ENCODE measurements around the gene ANO4.
A peak's percentile ranks its signal among the peaks of the same experiment; 100 is the strongest.

ANO4 gene

DNA sequence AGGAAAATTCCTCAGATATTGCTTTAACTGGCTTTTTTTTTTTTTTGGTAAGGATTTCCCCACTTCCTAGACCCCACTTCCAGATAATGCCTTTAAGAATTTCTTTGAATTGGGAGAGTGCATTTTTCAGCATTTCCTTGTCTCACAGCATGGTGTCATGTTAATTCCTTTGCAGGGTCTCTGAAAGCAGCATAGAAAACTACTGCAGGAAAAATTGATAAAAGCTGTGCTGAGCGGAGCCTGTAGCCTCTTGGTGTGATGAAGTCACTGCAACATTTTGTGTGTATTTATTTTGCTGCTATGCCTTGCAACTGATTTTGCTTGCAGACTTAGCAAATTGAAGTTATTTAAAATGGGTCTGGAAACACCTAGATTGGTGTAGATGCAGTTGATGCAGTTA is 2.7 kb downstream of the ANO4 start:
- Histone ChIP-seq H3K27ac (replicated peaks; ENCODE audit: low read length) (no peak overlapping the region), H3K4ac (ENCODE audit: low read length) (no peak overlapping the region), H3K18ac (ENCODE audit: low read length) (no peak overlapping the region), H4K8ac (ENCODE audit: low read depth, low read length) (no peak overlapping the region), H3K36me3 (replicated peaks in 1 of 2; ENCODE audit: control insufficient read depth in 2 of 2, insufficient read depth in 2 of 2, low read length in 2 of 2) (no peaks in the 10 kb centered on the region), H3K14ac (ENCODE audit: low read length) (no peak overlapping the region), H3K4me2 (ENCODE audit: insufficient read depth, low read length, poor library complexity, severe bottlenecking) (no peak overlapping the region), H2AK5ac (ENCODE audit: low read depth, low read length) (no peak overlapping the region), H3K4me1 (ENCODE audit: control insufficient read depth in 2 of 2, insufficient read depth in 1 of 2, low read depth in 1 of 2, low read length in 2 of 2) (peaks cover 11 to 12% of the 10 kb centered on the region in 2 donors), H3K27me3 (ENCODE audit: control insufficient read depth in 3 of 3, insufficient read depth in 3 of 3, low read depth in 1 of 3, low read length in 3 of 3) (peaks cover 0 to 7% (median 0%) of the 10 kb centered on the region in 3 experiments), H3K4me3 (ENCODE audit: low read length in 2 of 2) (no peak overlapping the region), H2BK120ac (ENCODE audit: low read depth, low read length) (no peak overlapping the region), H3K23ac (ENCODE audit: low read depth, low read length, poor library complexity) (no peak overlapping the region), H3K9me3 (replicated peaks in 1 of 2; ENCODE audit: control insufficient read depth in 2 of 2, insufficient read depth in 1 of 2, low read depth in 1 of 2, low read length in 2 of 2) (no peaks in the 10 kb centered on the region), H3K79me1 (ENCODE audit: low read depth, low read length) (no peaks in the 10 kb centered on the region), H2BK5ac (ENCODE audit: low read length) (no peak overlapping the region), H2BK15ac (ENCODE audit: low read length) (no peak overlapping the region), H3K9ac (ENCODE audit: low read depth, low read length, poor library complexity) (no peak overlapping the region), H2BK12ac (ENCODE audit: low read length) (no peak overlapping the region), H2AFZ (ENCODE audit: low read length) (no peak overlapping the region), H4K91ac (ENCODE audit: low read depth, low read length, poor library complexity) (no peak overlapping the region)
- DNase-seq (ENCODE audit: low spot score): peak; percentile 21
- no CpG with 5 or more reads among the region's 1 CpG for WGBS, 2 donors (ENCODE audit: extremely low coverage in 2 of 2, insufficient read length in 2 of 2, insufficient replicate concordance in 1 of 2)

GRCh38 chr12:100797786-100798185 is 3.2 kb downstream of the ANO4 start:
- Histone ChIP-seq H2BK15ac (ENCODE audit: low read length) (no peak overlapping the region), H3K27me3 (ENCODE audit: control insufficient read depth in 3 of 3, insufficient read depth in 3 of 3, low read depth in 1 of 3, low read length in 3 of 3) (peaks cover 0 to 7% (median 0%) of the 10 kb centered on the region in 3 experiments), H3K18ac (ENCODE audit: low read length) (no peak overlapping the region), H4K8ac (ENCODE audit: low read depth, low read length) (no peak overlapping the region), H3K4me1 (ENCODE audit: control insufficient read depth in 2 of 2, insufficient read depth in 1 of 2, low read depth in 1 of 2, low read length in 2 of 2) (peaks cover 11 to 12% of the 10 kb centered on the region in 2 donors), H2AK5ac (ENCODE audit: low read depth, low read length) (no peak overlapping the region), H3K36me3 (replicated peaks in 1 of 2; ENCODE audit: control insufficient read depth in 2 of 2, insufficient read depth in 2 of 2, low read length in 2 of 2) (no peaks in the 10 kb centered on the region), H2BK120ac (ENCODE audit: low read depth, low read length) (no peak overlapping the region), H2AFZ (ENCODE audit: low read length) (no peak overlapping the region), H3K4me3 (ENCODE audit: low read length in 2 of 2) (no peak overlapping the region), H3K4me2 (ENCODE audit: insufficient read depth, low read length, poor library complexity, severe bottlenecking) (no peak overlapping the region), H3K14ac (ENCODE audit: low read length) (no peak overlapping the region), H2BK5ac (ENCODE audit: low read length) (no peak overlapping the region), H3K4ac (ENCODE audit: low read length) (no peak overlapping the region), H3K9me3 (replicated peaks in 1 of 2; ENCODE audit: control insufficient read depth in 2 of 2, insufficient read depth in 1 of 2, low read depth in 1 of 2, low read length in 2 of 2) (no peaks in the 10 kb centered on the region), H4K91ac (ENCODE audit: low read depth, low read length, poor library complexity) (no peak overlapping the region), H2BK12ac (ENCODE audit: low read length) (no peak overlapping the region), H3K79me1 (ENCODE audit: low read depth, low read length) (no peaks in the 10 kb centered on the region), H3K23ac (ENCODE audit: low read depth, low read length, poor library complexity) (no peak overlapping the region), H3K27ac (replicated peaks; ENCODE audit: low read length) (no peak overlapping the region), H3K9ac (ENCODE audit: low read depth, low read length, poor library complexity) (no peak overlapping the region)
- no peak for DNase-seq (ENCODE audit: low spot score)

DNA sequence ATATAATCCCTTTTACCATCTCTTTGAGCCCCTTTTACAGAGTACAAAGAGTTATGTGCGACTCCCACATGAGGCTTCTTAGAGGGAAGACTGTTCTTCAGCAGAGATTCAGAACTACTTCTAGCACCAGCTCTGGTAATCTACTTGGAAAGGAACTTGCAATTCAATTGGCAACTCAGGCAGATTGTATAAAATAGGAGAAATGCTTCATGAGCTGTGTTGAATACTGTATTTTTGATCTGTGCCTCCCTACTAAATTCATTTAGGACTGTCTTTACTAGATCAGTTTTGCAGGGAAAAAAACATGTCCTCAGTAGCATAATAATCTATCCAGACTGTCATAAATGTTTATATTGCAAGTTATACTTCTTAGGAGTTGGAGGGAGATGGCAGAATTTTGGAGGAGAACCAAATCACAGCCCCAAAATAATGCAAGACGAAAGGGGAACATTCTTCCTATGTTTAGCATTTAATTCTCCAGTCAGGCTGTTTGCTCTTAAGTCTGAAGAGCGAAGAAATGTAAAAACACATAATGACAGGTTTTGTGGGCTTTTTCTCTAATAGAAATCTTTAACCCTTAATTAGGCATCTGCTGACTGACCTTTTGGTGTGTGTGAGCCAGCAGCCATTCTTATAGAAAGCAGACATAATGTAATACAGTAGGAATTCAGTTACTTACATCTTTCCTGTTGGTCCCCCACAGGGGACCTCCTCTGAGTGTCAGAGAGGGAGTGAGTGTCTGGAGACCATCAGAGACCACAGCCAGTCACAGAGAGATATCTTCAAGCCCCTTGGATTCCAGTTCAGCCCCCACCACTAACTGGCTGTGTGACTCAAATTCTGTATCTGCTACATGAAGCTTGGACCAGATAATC is 3.9 kb downstream of the ANO4 start:
- WGBS, 2 donors (ENCODE audit: extremely low coverage in 2 of 2, insufficient read length in 2 of 2, insufficient replicate concordance in 1 of 2): no CpG with 5 or more reads among the region's 3 CpGs
- H2AK5ac ChIP-seq (ENCODE audit: low read depth, low read length): no peak overlapping the region

GRCh38 chr12:100799770-100800169 is 5.2 kb downstream of the ANO4 start:
- Histone ChIP-seq H2BK12ac (ENCODE audit: low read length) (no peak overlapping the region), H3K27ac (replicated peaks; ENCODE audit: low read length) (no peak overlapping the region)

More for the DNA sequence above, 3.9 kb downstream of the ANO4 start:
- Histone ChIP-seq H3K27me3 (ENCODE audit: control insufficient read depth in 3 of 3, insufficient read depth in 3 of 3, low read depth in 1 of 3, low read length in 3 of 3) (peaks cover 0 to 7% (median 0%) of the 10 kb centered on the region in 3 experiments), H3K4me1 (ENCODE audit: control insufficient read depth in 2 of 2, insufficient read depth in 1 of 2, low read depth in 1 of 2, low read length in 2 of 2) (peaks cover 11 to 12% of the 10 kb centered on the region in 2 donors), H4K8ac (ENCODE audit: low read depth, low read length) (no peak overlapping the region), H3K79me1 (ENCODE audit: low read depth, low read length) (no peaks in the 10 kb centered on the region), H3K27ac (replicated peaks; ENCODE audit: low read length) (no peak overlapping the region), H3K4ac (ENCODE audit: low read length) (no peak overlapping the region), H3K9ac (ENCODE audit: low read depth, low read length, poor library complexity) (no peak overlapping the region), H2AFZ (ENCODE audit: low read length) (no peak overlapping the region), H4K91ac (ENCODE audit: low read depth, low read length, poor library complexity) (no peak overlapping the region), H3K14ac (ENCODE audit: low read length) (no peak overlapping the region), H2BK12ac (ENCODE audit: low read length) (no peak overlapping the region), H3K18ac (ENCODE audit: low read length) (no peak overlapping the region), H2BK5ac (ENCODE audit: low read length) (no peak overlapping the region), H3K4me2 (ENCODE audit: insufficient read depth, low read length, poor library complexity, severe bottlenecking) (no peak overlapping the region), H3K23ac (ENCODE audit: low read depth, low read length, poor library complexity) (no peak overlapping the region), H2BK15ac (ENCODE audit: low read length) (no peak overlapping the region), H3K4me3 (ENCODE audit: low read length in 2 of 2) (no peak overlapping the region), H3K9me3 (replicated peaks in 1 of 2; ENCODE audit: control insufficient read depth in 2 of 2, insufficient read depth in 1 of 2, low read depth in 1 of 2, low read length in 2 of 2) (no peaks in the 10 kb centered on the region), H2BK120ac (ENCODE audit: low read depth, low read length) (no peak overlapping the region), H3K36me3 (replicated peaks in 1 of 2; ENCODE audit: control insufficient read depth in 2 of 2, insufficient read depth in 2 of 2, low read length in 2 of 2) (no peaks in the 10 kb centered on the region)
- DNase-seq (ENCODE audit: low spot score): no peak

More at GRCh38 chr12:100799770-100800169, 5.2 kb downstream of the ANO4 start:
- Histone ChIP-seq H2BK120ac (ENCODE audit: low read depth, low read length) (no peak overlapping the region), H3K9me3 (replicated peaks in 1 of 2; ENCODE audit: control insufficient read depth in 2 of 2, insufficient read depth in 1 of 2, low read depth in 1 of 2, low read length in 2 of 2) (no peaks in the 10 kb centered on the region), H3K23ac (ENCODE audit: low read depth, low read length, poor library complexity) (no peak overlapping the region), H3K9ac (ENCODE audit: low read depth, low read length, poor library complexity) (no peak overlapping the region), H4K8ac (ENCODE audit: low read depth, low read length) (no peak overlapping the region), H2AFZ (ENCODE audit: low read length) (no peak overlapping the region), H4K91ac (ENCODE audit: low read depth, low read length, poor library complexity) (no peak overlapping the region), H3K79me1 (ENCODE audit: low read depth, low read length) (no peaks in the 10 kb centered on the region), H3K4me2 (ENCODE audit: insufficient read depth, low read length, poor library complexity, severe bottlenecking) (no peak overlapping the region), H3K27me3 (ENCODE audit: control insufficient read depth in 3 of 3, insufficient read depth in 3 of 3, low read depth in 1 of 3, low read length in 3 of 3) (peaks cover 0 to 3% (median 0%) of the 10 kb centered on the region in 3 experiments), H3K4me3 (ENCODE audit: low read length in 2 of 2) (no peak overlapping the region), H3K4ac (ENCODE audit: low read length) (no peak overlapping the region), H2BK15ac (ENCODE audit: low read length) (no peak overlapping the region), H3K4me1 (ENCODE audit: control insufficient read depth in 2 of 2, insufficient read depth in 1 of 2, low read depth in 1 of 2, low read length in 2 of 2) (peaks cover 6 to 12% of the 10 kb centered on the region in 2 donors), H2BK5ac (ENCODE audit: low read length) (no peak overlapping the region), H3K36me3 (replicated peaks in 1 of 2; ENCODE audit: control insufficient read depth in 2 of 2, insufficient read depth in 2 of 2, low read length in 2 of 2) (no peaks in the 10 kb centered on the region), H2AK5ac (ENCODE audit: low read depth, low read length) (no peak overlapping the region), H3K14ac (ENCODE audit: low read length) (no peak overlapping the region), H3K18ac (ENCODE audit: low read length) (no peak overlapping the region)
- no CpG with 5 or more reads among the region's 2 CpGs for WGBS, 2 donors (ENCODE audit: extremely low coverage in 2 of 2, insufficient read length in 2 of 2, insufficient replicate concordance in 1 of 2)
- DNase-seq (ENCODE audit: low spot score): no peak
